ENCODE results near the gene CARD14. TPM values are rescaled to one million over a fixed set of nuclear protein-coding genes. Genes with fewer than 3 reads are reported as not detected.

Gene CARD14
- 0.46 and 0.62 TPM in 2 replicates for total RNA-seq (2014; rRNA removed; shearing (Covaris generic))
- 2.3 and 6.8 TPM in 2 replicates for polyA plus RNA-seq (2014; cell fraction: nucleus; rRNA removed)

DNA sequence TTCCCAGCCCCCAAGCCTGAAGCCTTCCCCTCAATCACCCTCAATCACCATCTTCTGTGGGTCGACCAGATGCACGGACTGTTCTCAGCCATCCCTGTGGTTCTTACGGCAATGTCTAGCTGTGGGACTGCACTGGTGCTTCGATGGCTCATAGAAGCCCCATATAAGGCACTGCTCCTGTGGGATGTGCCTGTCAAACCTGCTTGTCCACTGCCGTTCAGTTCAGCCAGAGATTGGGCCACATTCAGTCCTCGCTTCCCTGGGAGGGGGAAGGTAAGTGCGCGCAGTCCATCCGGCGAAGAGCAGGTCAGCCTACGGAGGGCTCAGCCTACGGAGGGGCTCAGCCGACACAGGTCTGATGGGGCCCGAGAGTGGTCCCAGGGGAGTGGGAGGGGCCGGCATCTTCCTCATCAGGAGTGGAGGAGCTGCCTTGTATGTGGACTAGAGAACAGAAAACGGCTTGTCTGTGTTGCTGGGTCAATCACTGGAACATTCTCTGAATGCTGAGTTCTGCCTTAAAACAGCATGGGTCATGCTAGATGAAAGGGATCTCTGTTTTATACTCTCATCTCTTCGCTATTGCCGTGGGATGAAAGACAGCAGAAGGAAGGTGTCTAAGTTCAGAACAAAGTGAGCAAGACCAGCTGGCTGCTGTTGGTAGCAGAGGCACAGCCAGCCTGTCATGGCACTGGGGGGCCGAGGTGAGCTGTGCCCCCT, at the start of gene CARD14:
Gene CARD14, plus strand, starts transcription at position 247 of the 717 bp plus-strand sequence. CDS start 11,409 bp downstream, outside the sequence.
- no peak for DNase-seq (ENCODE audit: extremely low read depth, low read depth)

DNA sequence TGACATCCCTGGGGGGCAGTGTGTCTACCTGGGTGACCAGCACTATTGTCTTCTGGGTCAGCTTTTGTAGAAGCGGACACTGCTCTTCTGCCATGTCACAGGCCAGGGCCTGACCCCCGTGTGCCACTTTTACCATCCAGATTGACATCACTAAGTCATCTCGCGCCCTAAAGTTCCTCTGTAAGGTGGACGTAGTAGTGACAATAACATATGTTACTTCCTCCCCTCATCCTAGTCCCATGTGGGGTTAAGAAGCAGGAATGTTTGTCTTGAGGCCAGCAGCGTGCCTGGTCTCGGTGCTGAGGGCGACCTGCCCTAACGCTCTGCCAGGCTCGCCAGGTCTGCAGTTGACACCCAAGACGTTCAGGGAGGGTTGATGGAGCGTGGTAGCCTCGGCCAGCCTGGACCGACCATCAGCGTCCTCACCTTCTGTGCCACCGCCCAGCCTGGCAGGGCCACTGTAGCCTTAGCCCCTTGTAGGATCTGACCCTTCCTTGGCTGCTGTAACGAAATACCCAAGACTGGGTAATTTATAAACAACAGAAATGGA, 47.7 kb upstream of the CARD14 start:
- DNase-seq (ENCODE audit: extremely low read depth, low read depth) = no peak

DNA sequence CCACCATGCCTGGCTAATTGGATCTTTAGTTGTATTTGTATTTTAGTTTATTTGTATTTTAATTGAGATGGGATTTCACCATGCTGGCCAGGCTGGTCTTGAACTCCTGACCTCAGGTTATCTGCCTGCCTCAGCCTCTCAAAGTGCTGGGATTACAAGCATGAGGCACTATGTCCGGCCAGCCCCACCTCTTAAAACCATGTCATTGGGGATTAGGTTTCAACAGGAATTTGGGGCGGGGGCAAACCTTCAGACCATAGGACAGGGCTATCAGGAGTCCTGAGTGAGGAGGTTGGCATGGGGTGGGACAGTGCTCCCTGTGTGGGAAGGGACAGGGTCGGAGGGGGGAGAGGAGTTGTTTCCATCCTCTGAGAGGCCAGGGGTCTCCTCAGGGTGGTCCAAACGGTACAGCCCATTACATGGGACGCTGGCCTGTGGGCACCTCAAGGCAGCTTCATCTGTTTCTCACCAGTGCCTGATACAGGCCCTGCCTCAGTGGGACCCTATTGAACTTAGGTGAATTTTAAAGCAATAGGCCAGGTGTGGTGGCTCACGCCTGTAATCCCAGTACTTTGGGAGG, 46.8 kb upstream of the CARD14 start:
- no peak for DNase-seq (ENCODE audit: extremely low read depth, low read depth)

DNA sequence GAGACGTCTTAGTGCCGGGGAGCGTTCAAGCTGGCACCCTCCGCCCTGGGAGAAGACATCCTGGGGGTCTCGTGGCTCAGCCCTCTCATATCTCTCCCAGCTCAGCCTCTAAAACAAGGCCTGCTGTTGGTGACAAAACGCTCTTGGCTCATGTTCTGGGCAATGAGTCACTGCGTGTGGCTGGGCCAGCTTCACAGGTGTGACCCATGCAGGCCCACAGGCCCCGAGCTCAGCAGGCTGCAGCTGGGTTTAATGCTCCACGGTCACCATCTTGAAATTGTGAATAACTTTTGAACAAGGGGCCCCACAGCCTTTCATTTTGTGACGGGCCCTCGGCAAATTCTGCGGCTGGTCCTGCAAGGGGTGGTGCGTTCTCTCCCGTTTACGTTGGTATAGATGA, 46.0 kb upstream of the CARD14 start:
- DNase-seq (ENCODE audit: extremely low read depth, low read depth) = no peak

DNA sequence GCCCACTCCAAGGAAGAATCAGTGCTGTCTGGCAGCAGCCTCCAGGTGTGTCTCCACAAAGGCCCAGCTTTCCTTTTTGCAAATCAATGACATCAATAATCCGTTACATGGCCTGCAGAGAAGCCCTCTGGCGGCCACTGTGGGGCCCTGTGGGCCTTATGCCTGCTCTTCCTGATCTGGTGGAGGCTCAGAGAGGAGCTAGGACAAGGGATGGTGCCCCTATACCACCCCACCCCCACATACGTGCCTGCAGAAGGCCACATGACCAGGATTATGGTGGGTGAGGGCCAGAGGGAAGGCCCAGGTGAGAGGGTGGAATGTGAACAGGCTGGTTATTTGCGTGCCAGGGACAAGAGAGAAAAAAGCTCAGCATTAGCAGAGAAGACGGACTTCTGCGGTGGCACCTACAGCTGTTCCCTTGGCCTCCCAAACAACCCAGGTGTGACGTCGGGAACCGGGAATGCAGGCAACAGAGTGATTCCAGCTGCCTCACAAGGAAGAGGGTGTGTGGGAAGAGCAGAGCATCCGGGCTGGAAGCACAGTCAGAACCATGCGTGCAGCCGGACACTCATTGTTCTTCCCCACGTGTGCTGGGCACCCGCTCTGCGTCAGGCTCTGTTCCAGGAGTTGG, 45.4 kb upstream of the CARD14 start:
- no peak for DNase-seq (ENCODE audit: extremely low read depth, low read depth)

DNA sequence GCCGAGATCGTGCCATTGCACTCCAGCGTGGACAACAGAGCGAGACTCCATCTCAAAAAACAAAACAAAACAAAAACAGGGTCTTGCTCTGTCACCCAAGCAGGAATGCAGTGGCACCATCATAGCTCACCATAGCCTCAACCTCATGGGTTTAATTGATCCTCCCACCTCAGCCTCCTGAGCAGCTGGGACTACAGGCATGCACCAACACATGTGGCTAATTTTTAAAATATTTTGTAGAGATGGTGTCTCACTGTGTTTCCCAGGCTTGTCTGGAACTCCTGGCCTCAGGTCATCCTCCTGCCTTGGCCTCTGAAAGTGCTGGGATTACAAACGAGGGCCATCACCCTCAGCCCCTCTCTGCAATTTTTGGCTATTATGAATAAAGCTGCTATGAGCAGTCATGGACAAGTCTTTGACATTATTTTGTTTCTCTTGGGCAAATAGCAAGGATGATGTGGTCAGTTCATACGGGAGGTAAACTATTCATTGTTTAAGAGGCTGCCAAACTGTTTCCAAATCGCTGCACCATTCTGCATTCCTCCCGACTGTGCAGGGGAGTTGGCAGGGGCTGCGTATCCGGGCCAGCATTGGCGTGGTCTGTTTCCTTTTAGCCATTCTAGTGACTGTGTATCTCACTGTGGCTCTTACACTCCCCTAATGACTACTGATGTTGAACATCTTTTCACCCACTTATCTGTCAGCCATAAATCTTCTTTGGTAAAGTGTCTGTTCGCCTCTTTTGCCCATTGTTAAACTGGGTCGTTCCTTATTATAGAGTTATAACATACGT, 44.0 kb upstream of the CARD14 start:
- DNase-seq (ENCODE audit: extremely low read depth, low read depth) = no peak

DNA sequence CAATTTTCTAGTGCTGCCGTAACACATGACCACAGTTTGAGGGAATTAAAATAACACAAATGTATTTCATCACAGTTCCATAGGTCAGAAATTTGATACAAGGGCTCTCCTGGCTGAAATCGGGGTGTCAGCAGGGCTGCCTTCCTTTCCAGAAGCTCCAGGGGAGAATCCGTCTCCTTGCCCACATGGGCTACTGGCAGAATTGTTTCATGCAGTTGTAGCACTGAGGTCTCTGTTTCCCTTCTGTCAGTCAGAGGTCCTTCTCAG, 43.4 kb upstream of the CARD14 start:
- DNase-seq (ENCODE audit: extremely low read depth, low read depth) = no peak

DNA sequence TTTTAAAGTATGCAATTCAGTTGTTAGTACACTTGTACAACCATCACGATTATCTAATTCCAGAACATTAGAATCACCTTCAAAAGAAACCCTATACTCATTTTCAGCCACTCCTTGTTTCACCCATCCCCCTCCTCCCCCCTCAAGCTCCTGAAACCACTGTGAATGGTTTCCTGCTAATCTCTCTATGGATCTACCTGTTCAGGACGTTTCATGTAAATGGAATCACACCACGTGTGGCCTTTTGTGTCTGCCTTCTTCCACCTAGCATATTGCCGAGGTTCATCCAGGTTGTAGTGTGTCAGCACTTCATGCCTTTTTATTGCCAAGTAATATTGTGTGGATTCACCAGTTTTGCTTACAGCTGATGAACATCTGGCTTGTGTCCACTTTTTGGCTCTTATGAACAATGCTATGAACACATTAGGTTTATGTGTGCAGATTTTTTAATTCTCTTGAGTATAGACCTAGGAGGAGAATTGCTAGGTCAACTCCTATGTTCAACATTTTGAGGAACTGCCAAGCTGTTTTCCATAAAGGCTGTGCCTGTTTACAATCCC, 40.7 kb upstream of the CARD14 start:
- DNase-seq (ENCODE audit: extremely low read depth, low read depth) = no peak

DNA sequence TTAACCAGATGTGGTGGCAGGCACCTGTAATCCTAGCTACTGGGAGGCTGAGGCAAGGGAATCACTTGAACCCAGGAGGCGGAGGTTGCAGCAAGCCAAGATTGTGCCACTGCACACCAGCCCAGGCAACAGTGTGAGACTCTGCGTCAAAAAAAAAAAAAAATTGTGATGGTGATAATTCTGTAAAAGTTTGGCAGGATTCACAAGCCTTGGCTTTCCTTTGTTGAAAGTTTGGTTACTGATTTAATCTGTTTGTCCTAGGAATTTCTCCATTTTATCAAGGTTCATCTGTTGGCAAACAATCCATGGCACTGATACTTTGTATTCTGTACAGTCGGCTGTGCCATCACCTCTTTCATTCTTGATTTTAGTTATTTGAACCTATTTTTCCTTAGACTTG, 38.8 kb upstream of the CARD14 start:
- no peak for DNase-seq (ENCODE audit: extremely low read depth, low read depth)

DNA sequence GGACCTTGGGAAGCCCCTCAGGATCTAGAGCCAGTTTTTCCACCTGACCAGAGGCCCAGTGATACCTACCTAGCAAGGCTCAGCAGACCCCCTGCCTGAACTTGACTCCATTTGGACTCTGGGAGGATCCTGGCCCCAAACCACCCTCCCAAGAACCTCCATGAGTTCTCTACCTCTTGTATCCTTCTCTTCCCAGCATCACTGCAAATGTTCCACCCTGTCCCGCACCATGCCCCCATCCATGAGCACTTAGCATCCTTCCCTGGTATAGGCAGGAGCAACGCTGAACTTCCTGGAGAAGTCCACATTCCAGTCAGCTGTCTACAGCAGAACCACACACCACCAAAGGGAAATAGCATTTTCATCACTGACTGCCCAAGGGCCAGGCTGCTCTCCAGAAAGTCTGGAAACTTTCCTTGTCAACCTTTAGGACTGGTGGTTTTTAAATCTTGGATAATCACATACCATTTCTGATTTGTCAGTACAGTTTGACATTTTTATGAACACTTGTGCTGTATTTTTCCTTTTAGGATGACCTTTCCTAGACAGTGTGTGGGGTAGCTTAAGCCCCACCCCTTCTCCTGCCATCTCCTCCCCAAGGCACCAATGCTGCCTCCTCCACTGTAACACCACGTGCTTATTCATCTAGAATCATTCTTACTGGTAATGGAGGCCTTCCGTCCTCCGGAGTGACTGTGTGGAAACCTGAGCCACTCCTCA, 36.8 kb upstream of the CARD14 start:
- DNase-seq (ENCODE audit: extremely low read depth, low read depth) = no peak

DNA sequence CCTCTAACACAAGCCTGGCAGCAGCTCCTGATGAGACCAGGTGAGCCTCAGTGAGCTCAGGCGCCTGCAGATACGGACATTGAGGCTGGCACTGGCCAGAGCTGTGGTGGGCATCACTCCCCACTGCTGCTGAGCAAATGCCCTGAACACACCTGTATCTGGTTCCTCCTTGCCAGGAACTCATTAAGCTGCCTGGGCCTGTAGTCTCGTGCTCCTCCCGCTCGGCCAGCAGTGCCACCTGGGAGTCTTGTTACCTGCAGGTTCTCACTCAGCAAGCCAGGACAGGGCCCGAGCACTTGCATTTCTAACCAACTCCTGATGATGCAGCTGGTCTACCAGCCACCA, 36.2 kb upstream of the CARD14 start:
- no peak for DNase-seq (ENCODE audit: extremely low read depth, low read depth)

DNA sequence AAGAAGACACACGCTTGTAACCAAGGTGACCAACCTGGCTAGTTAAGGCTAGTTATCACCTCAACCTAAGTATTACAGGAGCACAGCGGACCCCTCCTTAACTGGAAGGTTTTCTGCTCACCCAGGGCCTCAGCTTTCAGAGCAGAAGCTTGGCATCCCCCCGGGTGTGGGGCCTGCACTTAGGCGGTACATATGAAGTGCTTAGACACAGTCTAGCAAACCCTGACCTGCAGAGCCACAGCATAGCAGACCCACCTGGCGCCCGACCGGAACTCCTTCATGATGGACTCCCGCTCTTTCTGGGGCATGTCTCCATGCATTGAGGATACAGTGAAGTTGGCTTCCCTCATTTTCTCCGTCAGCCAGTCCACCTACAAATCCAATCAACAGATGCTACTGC, 32.7 kb upstream of the CARD14 start:
- no peak for DNase-seq (ENCODE audit: extremely low read depth, low read depth)

DNA sequence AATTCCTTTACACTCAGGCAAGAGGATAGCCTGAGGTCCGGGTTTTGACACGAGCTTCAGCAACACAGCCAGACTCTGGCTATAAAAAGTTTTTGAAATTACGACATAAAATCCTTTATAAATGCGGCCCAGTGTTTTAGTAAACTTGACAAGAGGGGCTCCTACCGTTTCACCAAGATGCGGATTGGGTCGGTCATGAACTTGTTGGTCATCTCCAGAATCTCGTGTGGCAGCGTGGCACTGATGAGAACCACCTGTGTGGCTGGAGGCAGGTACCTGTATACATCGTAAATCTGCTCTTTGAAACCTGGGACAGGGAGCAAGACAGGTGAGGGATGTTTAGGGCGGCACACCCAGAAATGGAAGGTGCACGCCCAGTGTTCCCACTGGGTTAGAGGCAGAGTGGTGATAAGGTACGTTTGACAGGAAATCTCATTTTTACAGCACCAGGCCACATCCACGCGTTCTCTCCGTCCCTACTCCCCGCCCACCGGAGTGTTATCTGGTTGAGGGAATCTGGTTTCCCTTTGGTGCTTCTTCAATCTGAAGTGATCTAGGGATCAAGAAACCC, 30.9 kb upstream of the CARD14 start:
- no peak for DNase-seq (ENCODE audit: extremely low read depth, low read depth)

DNA sequence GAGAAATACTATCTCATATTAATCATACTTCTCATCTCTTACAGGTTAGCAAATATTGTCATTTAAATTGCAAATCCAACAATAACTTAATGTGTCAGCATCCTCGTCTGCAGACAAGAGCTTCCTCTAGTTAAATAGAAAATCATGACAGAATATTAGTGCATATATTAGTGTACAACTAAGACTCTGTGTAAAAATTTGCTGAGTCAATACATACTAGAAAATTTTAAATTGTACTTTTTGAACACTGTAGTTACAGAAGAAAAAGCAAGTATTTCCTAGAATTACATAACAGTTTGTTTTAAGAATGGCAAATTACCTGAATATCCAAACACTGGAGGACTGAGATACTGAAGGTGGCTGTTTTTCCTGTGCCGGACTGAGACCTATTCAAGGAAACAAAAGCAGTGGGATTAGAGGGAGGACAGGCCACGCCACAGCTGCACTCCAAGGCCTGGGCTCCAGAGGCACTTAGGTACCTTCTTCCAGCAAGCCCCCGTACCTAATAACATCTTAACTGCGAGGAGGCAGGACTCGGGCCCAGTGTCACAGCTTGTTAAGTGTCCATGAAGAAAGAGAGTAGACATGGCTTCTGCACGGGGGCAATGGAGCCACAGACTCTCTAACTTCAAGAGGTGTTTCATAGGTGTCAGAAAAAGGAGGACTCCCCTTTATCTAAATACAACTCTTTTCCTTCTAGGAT, 28.2 kb upstream of the CARD14 start:
- no peak for DNase-seq (ENCODE audit: extremely low read depth, low read depth)

DNA sequence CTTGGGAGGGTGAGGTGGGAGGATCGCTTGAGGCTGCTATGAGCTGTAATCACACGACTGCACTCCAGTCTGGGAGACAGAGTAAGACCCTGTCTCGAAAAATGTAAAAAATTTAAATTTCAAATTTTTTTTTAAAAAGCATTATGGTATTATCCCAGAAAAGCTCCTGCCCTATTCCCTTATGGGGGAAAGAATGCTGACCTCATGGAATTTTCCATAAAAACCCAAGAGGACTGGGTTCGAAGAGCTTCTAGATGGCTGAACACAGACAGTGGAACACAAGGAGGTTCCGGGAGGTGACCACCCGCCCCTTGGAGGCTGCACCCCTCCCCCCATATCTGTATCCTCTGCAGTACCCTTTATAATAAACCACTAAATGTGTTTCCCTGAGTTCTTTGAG, 26.9 kb upstream of the CARD14 start:
- no peak for DNase-seq (ENCODE audit: extremely low read depth, low read depth)

DNA sequence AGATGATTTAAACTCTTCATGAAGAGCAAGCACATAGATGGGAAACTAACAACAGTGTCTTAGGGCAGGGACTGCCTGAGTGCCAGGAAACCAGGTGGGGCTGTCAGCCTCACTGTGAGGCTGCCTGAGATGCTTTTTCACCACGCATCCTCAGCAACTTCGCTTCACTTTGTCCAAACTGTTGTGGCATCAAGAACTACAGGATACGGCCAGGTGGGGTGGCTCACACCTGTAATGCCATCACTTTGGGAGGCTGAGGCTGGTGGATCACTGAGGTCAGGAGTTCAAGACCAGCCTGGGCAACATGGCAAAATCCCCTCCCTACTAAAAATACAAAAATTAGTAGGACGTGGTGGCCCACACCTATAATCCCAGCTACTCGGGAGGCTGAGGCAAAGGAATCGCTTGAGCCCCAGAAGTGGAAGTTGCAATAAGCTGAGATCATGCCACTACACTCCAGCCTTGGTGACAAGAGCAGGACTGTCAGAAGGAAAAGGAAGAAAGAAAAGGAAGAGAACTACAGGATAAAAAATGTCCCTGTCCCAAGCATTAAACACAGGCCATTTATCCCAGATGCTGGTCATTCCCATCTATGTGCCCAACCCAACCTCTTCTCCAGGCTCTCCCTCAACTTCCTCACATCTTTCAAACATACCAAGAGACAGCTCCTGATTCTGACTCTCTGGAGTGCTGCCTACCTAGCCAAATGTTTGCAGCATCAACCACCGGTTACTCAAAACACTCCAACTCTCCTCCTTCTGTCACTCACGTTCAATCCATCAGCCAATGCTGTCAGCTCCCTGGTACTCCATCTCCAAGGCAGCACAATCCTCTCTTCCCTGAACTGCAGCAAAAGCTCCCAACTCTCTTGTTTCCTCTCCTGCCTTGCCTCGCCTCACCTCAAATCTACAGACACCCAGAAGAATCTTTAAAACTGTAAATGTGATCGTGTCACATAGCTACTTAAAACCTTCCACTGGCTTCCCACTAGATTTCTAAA, 24.5 kb upstream of the CARD14 start:
- no peak for DNase-seq (ENCODE audit: extremely low read depth, low read depth)

DNA sequence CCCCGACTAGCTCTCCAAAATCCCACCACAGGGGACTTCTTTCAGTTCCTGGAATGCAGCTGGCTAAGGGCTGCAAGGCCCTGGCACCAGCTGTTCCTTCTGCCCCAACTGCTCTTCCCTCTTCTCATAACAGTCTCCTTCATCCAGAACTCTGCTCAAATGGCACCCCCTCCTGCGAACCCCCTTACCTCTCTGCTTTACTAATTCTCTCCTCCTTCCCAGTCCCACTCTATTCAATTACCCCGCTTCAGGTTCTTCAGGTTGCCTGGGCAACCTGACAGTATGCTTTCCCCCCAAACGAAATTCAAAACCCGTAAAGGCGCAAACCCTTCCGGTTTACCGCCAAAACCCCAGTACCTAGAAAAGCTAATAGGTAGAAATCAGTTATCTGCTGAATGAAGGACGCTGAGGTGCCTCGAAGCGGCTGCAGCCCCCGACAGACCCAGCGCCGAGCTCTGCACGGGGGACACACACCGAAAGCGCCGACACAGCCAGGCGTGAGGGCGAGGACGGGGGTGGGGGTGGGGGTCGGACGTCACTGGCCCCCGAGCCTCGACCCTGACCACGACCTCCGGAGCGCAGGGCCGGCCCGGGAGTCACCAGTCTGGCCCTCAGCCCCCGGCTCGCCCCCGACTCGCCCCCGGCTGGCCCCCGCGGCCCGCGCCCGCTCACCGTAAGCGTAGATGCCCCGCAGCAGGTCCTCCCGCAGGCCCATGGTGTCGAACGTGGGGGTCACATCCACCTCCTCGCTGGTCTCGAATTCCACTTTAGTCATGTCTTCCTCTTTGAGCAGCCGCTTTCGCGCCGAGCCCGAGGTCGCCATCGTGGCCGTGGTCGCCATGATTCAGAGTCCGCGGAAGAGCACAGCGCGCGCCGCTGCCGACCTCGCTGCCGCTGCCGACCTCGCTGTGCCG, 23.5 kb upstream of the CARD14 start:
- DNase-seq (ENCODE audit: extremely low read depth, low read depth) = no peak
